Measurements from ENCODE around the gene MYH14. TPM values are rescaled to one million over a fixed set of nuclear protein-coding genes. Genes with fewer than 3 reads are reported as not detected.
A peak's percentile ranks its signal among the peaks of the same experiment; 100 is the strongest.

Gene MYH14
- total and polyA plus RNA-seq, 9 of the 15 experiments (the other 6 are each of a cell fraction or from before 2014, with no cell fraction given): 0.04 to 0.86 (median 0.19) TPM; not detected in 2

GRCh38 chr19:50357178-50358100, 154.0 kb downstream of the MYH14 start (continued):
- no peak for TF ChIP-seq ZNF512 (tag; IDR thresholded peaks at IDR 0.05)
- no peak for TF ChIP-seq GATA2 (CRISPR knock-in tag; IDR thresholded peaks at IDR 0.05)
- TF ChIP-seq ELF2 (CRISPR knock-in tag; IDR thresholded peaks at IDR 0.05): no peak; the same call in 1 of the 2 replicates
- no peak for TF ChIP-seq PYGO2 (tag; IDR thresholded peaks at IDR 0.05)
- TF ChIP-seq ATF1 (CRISPR knock-in tag; IDR thresholded peaks at IDR 0.05): peak; percentile 36; the same call in 1 of the 2 replicates
- TF ChIP-seq ATF1 (tag; IDR thresholded peaks at IDR 0.05): peak; percentile 98
- TF ChIP-seq ZEB2 (IDR thresholded peaks at IDR 0.05): no peak
- TF ChIP-seq SP1 (CRISPR knock-in tag; IDR thresholded peaks at IDR 0.05): peak; percentile 82
- no peak for TF ChIP-seq RFX1 (IDR thresholded peaks at IDR 0.05)
- TF ChIP-seq FOXK2 (conservative IDR thresholded peaks at IDR 0.05 in 1 of 2, IDR thresholded peaks at IDR 0.05 in 1 of 2; ENCODE audit: low read depth in 2 of 2): peak; percentile 83 to 87
- TF ChIP-seq ZNF561 (CRISPR knock-in tag; conservative IDR thresholded peaks at IDR 0.05): no peak
- no peak for TF ChIP-seq ZNF41 (CRISPR knock-in tag; conservative IDR thresholded peaks at IDR 0.05)
- peak; percentile 45; the same call in 1 of the 2 replicates for TF ChIP-seq POLR2AphosphoS5 (IDR thresholded peaks at IDR 0.05; ENCODE audit: control insufficient read depth, insufficient read depth, low read depth, low read length)
- TF ChIP-seq ZNF408 (CRISPR knock-in tag; IDR thresholded peaks at IDR 0.05; ENCODE audit: low read depth): no peak
- TF ChIP-seq SIN3A (IDR thresholded peaks at IDR 0.05; ENCODE audit: borderline replicate concordance in 2 of 2, control insufficient read depth in 1 of 2, low read depth in 2 of 2, low read length in 2 of 2): 0 out of 4 replicates have a peak, but pooled peaks of 1 of the 2 experiments have one; percentile 29
- no peak for TF ChIP-seq ZC3H8 (IDR thresholded peaks at IDR 0.05)
- TF ChIP-seq CBX5 (IDR thresholded peaks at IDR 0.05; ENCODE audit: borderline replicate concordance, low read depth): no peak
- TF ChIP-seq CHD1 (IDR thresholded peaks at IDR 0.05; ENCODE audit: low read length): no peak
- no peak for TF ChIP-seq FUS (optimal IDR thresholded peaks at IDR 0.05; ENCODE audit: low read depth, low read length)
- no peak for TF ChIP-seq MED1 (CRISPR knock-in tag; IDR thresholded peaks at IDR 0.05; ENCODE audit: borderline replicate concordance)
- peak in 1 of 2 experiments; percentile 77; a peak in 2 of 4 replicates for TF ChIP-seq ARNT (IDR thresholded peaks at IDR 0.05)
- TF ChIP-seq ZC3H11A (IDR thresholded peaks at IDR 0.05; ENCODE audit: low read depth, low read length): no peak
- TF ChIP-seq PRPF4 (IDR thresholded peaks at IDR 0.05; ENCODE audit: insufficient read depth, low read depth, low read length, poor library complexity, severe bottlenecking): no peak
- TF ChIP-seq CCNT2 (IDR thresholded peaks at IDR 0.05; ENCODE audit: borderline replicate concordance, extremely low read depth, insufficient read length, low read depth, low read length): no peak
- TF ChIP-seq ZNF24 (IDR thresholded peaks at IDR 0.05): no peak
- peak; percentile 57; the same call in 1 of the 2 replicates for TF ChIP-seq ZNF395 (CRISPR knock-in tag; IDR thresholded peaks at IDR 0.05)
- TF ChIP-seq GATAD2B (IDR thresholded peaks at IDR 0.05; ENCODE audit: borderline replicate concordance): no peak; the same call in 1 of the 2 replicates
- no peak for TF ChIP-seq ZNF79 (CRISPR knock-in tag; IDR thresholded peaks at IDR 0.05; ENCODE audit: low read depth)

Data from K562 (cell line).